IPS-11a (cell line): ENCODE data around the gene MROH7.

ENCODE experiments used
- H3K4me3 ChIP-seq: one replicate; pipeline ENCODE4 v1.5.1; 2013; ENCODE audit warnings: low read depth, low read length, control low read depth

Gene MROH7

GRCh38 chr1:54724771-54725170, 83.2 kb downstream of the MROH7 start:
- H3K4me3 ChIP-seq = no peak overlapping the region

- no peak overlapping the region for H3K4me3 ChIP-seq
Observed at GRCh38 chr1:54728027-54728426, 86.4 kb downstream of the MROH7 start.

GRCh38 chr1:54736685-54737084, 95.1 kb downstream of the MROH7 start:
- H3K4me3 ChIP-seq = no peak overlapping the region

- no peak overlapping the region for H3K4me3 ChIP-seq
Observed at GRCh38 chr1:54738244-54738643, 96.7 kb downstream of the MROH7 start.

GRCh38 chr1:54741531-54741930, 99.9 kb downstream of the MROH7 start:
- H3K4me3 ChIP-seq = no peak overlapping the region

- H3K4me3 ChIP-seq = no peak overlapping the region
Observed at GRCh38 chr1:54742282-54742681, 100.7 kb downstream of the MROH7 start.

GRCh38 chr1:54743416-54744226, 102.0 kb downstream of the MROH7 start:
- no peak overlapping the region for H3K4me3 ChIP-seq

- H3K4me3 ChIP-seq = no peak overlapping the region
Observed at GRCh38 chr1:54744696-54745095, 103.1 kb downstream of the MROH7 start.

GRCh38 chr1:54745274-54745673, 103.7 kb downstream of the MROH7 start:
- no peak overlapping the region for H3K4me3 ChIP-seq

- no peak overlapping the region for H3K4me3 ChIP-seq
Observed at GRCh38 chr1:54745864-54746263, 104.3 kb downstream of the MROH7 start.

GRCh38 chr1:54748094-54748835, 106.7 kb downstream of the MROH7 start:
- H3K4me3 ChIP-seq = no peak overlapping the region

- H3K4me3 ChIP-seq = no peak overlapping the region
Observed at GRCh38 chr1:54750596-54750995, 109.0 kb downstream of the MROH7 start.

GRCh38 chr1:54751426-54751825, 109.8 kb downstream of the MROH7 start:
- H3K4me3 ChIP-seq = no peak overlapping the region

GRCh38 chr1:54754045-54754444, 112.5 kb downstream of the MROH7 start:
- H3K4me3 ChIP-seq = no peak overlapping the region

GRCh38 chr1:54754486-54755285, 113.1 kb downstream of the MROH7 start:
- H3K4me3 ChIP-seq = no peak overlapping the region

GRCh38 chr1:54757833-54758232, 116.2 kb downstream of the MROH7 start:
- no peak overlapping the region for H3K4me3 ChIP-seq

GRCh38 chr1:54758678-54759348, 117.2 kb downstream of the MROH7 start:
- H3K4me3 ChIP-seq = no peak overlapping the region
